ENCODE data around the gene ADAMTS19.
"Not testable (repeated sequence)": the region's sequence is repeated elsewhere in the genome, so short reads cannot be mapped to it uniquely, and the experiment has no call there.

The ADAMTS19 gene

GRCh38 chr5:129459777-129460671 lies at the start of gene ADAMTS19:
Gene ADAMTS19 (plus strand): TSS chr5:129460298. CDS start chr5:129460392, 94 bp downstream.
- DNase-seq, result no peak

GRCh38 chr5:129410488-129410887 lies 49.6 kb upstream of the ADAMTS19 start:
- DNase-seq, result no peak

DNA sequence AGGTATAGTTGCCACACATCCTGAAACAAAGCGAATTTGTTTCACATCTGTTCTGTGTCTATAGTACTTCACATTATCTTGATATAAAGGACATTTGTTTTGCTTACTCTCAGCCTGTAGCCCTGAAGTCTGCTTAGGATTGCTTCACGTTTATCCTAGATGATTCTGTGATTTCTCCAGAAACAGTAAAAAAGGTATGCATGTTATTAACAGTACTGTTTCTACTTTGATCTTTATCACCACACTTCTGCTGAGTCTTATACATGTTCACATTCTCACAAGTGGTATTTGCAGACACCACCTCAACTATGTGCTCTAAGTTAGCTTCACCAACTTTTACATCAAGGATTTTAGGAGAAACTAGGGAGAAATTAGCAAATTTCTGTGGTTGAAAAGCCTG lies 47.4 kb upstream of the ADAMTS19 start:
- no peak for DNase-seq

DNA sequence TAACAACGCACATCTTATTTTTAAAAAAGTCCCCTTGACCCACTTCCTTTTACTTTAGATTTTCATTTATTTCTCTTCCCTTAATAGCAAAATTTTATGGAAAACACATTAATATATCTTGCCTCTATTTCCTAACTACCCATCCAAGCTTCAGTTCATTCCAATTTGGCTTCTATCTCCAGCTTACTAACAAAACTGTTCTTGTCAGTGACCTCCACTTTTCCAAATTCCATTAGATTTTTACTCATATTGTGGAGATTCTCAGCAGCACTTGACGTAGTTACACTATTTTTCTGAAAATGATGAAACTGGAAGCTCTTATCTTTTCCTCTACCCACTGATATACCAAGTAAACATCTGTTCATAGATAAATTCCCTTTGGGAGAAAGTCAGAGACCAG lies 46.5 kb upstream of the ADAMTS19 start:
- no peak for DNase-seq

DNA sequence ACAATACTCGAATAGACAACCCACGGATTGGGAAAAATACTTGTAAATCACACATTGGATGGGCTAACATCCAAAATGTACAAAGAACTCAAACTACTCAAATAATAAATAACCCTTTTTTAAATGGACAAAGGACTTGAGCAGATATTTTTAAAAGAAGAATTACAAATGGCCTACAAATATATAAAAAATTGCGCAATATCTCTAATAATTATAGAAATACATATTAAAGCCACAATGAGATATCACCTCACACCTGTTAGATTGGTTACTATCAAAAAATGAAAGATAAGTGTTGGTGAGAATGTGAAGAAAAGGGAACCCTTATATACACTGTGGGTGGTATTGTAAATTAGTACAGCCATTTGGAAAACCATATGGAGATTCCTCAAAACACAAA lies 40.8 kb upstream of the ADAMTS19 start:
- DNase-seq, result no peak

DNA sequence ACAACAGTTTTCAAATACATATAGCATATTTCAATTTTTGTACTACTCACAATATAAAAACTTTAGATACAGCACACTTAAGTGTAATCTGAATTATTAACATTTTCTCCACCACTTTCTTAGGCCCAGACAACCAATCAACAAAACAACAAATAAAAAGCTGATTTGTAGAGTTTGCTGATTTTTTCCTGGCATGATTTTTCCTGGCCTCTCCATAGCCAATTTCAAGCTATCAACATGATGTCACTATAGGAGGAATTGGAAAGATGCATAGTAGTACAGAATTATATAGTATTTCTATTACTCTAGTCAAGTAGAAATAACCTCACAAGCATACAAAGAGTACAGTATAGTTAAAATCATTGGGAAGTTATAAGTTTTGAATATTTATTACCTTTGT lies 35.1 kb upstream of the ADAMTS19 start:
- no peak for DNase-seq

DNA sequence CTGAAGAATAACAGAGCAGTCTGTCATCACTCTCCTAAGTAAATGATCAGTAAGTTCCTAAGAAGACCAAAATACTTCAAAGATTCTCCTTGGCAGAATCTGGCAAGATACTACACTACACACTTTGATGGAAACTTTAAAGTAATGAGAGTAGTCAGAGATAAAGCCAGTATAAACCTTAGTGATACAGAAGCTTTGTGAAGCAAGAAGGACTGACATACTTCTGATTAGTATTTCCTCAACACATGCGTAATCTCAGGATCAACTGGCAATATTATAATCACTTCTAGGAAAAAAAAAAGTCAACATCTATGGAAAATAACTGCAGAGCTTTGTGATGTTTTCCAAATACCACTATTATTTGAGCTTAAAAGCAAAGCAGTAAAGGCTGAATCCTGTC lies 34.0 kb upstream of the ADAMTS19 start:
- DNase-seq, result no peak

DNA sequence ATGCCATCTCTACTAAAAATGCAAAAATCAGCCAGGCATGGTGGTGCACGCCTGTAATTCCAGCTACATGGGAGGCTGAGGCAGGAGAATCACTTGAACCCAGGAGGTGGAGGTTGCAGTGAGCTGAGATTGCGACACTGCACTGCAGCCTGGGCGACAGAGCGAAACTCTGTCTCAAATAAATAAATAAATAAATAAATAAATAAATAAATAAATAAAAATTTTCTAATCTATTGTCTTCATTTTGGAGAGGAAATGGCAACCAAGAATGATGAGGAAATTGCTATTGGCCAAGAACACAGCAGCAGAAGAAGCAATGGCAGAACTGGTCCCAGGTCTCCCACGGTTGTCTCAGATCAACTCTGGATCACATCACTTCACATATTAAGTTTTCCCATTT lies 31.5 kb upstream of the ADAMTS19 start:
- DNase-seq, result not testable (repeated sequence)

DNA sequence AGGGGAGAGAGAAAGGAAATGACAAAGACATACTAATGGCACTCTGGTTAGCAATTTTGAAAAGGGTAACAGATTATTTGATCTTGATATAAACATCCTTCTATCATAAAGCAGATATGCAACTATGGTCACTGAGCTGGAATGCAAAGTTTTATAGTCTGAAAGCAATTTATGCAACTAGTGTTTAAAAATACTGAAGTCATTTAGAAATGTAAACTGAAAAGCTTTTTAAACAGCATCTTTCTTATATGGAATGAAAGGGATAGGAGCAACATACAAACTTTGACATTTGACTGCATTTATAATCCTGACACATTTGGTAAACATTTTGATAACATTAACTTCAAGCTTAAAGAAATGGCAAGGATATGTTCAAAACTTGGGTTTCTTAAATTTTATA lies 28.7 kb upstream of the ADAMTS19 start:
- DNase-seq, result no peak

DNA sequence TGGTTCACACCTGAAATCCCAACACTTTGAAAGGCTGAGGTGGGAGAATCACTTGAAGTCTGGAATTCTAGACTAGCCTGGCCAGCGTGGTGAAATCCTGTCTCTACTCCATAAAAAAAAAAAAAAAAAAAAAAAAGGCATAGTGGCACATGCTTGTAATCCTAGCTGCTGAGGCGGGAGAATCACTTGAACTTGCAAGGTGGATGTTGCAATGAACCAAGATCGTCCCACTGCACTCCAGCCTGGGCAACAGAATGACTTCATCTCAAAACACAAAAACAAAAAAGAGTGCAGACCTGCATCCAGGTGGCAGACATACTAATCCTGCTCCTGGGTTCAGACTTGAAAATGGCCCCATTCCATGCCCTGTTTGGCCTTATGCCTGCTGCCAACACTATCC lies 21.8 kb upstream of the ADAMTS19 start:
- peak in 1 of 2 experiments; percentile 11 for DNase-seq

- no peak for DNase-seq
Measured at GRCh38 chr5:129440424-129440823, 19.7 kb upstream of the ADAMTS19 start.

DNA sequence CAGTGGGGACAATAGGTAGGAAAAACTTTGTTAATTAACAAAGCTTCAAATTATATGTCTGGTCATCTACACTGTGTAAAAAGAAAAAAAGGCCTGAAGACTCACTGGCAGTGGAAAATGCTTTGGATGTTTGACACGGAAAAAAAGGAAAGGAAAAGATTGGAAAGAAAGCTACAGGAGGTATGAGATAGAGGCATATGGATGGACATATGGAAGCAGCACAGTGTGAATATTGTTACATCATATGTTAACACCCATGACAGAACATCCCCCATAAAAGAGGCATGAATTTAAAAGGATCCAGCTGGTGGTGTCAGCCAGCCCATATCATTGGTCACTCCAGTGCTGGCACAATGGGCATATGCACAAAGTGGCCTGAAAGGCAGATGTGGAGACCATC lies 19.0 kb upstream of the ADAMTS19 start:
- no peak for DNase-seq

DNA sequence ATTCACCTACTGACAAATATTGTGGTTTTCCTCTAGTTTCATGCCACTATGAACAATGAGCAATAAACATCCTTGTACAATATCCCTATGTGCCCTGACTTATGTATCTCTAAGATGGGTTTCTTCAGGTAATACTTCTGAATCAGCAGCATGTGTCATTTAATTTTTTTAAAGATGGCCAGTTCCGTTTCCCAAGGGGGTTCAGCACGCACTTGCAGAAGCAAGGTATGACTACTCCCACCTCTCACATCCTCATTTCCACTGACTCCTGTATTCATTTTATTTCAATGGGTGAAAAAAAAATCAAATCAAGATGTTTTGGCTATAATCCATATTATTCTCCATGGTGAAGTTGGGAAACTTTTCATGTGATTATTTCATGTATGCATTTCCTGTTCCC lies 14.7 kb upstream of the ADAMTS19 start:
- no peak for DNase-seq

DNA sequence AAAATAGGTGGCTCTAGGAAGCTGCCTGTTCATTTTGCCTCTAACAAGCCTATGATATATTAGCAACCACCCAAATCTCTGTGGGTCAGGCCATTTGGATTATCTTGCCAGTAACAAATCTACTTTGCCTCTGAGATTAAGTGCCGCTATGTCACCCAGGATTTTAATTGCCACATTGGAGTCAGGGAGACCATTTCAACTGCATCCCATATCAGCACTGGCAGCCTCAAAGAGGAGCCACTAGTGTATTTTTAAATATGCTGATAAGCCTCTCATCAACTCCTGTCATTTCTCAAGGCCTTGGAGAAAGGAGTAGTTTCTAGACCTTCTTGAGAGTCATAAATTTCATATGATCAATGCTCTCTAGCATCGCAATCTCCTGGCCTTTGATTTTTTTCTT lies 12.1 kb upstream of the ADAMTS19 start:
- no peak for DNase-seq

DNA sequence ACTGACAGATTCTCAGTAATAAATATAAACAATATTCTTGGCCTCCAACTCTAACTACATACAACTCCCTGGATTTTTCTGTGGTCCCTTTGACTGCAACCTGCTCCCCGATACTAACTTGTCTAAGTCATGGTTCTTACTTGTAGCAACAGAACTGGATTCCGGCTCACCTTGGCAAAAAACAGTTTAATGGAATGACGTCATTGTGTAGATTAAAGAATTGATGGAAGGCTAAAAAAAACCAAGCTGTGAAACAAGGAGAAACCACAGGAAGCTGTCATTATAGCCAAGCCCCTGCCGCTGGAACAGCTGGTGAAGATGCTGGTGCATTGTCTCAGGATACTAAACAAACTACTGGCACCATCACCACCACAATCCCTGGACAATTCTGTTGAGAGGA lies 11.4 kb upstream of the ADAMTS19 start:
- no peak for DNase-seq

DNA sequence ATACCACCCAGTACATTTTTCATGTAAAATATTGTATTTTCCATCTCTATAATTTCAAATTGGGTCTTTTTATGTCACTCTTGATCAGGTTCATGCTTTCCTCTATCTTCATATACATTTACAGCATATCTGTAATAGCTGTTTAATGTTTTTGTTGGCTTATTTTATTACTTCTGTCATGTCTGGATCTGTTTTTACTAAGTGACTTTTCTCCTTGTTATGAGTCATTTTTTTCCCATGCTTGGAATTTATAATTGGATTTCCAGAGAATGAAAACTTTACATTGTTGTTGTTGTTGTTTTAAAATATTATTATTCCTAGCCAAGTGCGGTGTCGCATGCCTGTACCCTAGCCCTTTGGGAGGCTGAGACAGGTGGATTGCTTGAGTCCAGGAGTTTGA lies 5.6 kb upstream of the ADAMTS19 start:
- DNase-seq, result no peak

DNA sequence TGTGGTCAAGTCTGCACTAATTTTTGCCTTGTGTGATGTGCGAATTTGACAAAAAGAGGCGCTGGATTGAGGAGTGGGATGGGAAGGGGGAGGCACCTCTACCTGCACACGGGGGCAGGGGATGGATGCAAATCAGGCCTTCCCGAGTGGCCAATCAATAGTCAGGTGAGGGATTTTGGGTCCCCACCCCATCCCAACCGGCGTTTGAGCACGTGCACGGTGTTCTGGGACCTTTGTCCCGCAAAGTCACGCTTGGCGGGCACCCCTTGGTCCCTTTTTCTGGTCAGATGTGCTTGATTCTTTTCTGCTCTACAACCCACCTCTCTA lies 685 bp upstream of the ADAMTS19 start:
- no peak for DNase-seq

DNA sequence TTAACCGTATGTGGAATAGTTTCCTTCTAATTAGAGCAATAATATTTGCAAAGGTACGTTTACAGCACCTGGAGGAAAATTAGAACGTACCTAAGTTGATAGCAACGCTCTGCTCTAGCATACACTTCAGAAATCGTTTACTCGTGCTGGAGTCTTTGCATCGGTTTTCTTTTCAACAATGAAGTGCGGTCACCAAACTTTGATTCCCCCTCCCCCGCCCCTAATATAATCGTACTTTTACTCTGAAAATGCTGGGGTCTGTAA lies 506 bp downstream of the ADAMTS19 start:
- no peak for DNase-seq

GRCh38 chr5:129460936-129461710 lies 1.0 kb downstream of the ADAMTS19 start:
- DNase-seq, result peak in 1 of 2 experiments; percentile 17

DNA sequence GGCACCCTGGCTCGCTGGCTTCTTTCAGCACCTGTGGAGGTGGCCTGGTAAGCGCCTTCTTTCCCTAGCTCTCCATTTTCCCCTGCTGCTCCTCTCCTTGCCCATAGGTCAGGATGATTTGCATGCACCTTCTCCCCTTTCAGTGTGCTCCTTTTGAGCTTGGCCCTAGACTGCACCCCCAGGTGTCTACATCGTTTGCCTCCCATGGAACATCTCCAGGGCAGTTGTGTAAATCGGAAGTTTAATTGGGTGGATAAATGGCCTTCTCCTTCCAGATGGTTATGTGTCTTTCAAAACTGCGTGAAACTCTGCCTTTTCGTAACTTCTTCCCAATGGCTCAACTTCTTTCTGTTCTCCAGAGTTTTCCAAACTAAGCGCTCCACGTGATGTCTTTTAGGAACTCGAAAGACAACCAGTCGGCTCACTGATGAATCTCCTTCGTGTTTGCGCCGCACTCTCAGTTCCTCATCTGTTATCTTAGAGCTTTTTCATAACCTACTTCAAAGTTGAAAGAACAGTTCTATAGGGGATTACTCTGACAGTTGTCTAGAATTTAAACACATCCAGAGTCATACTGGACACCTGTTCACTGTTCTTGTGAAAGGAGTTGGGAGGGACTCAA lies 1.7 kb downstream of the ADAMTS19 start:
- DNase-seq, result no peak

GRCh38 chr5:129465776-129466344 lies 5.8 kb downstream of the ADAMTS19 start:
- no peak for DNase-seq

GRCh38 chr5:129474544-129474943 lies 14.4 kb downstream of the ADAMTS19 start:
- DNase-seq, result no peak

DNA sequence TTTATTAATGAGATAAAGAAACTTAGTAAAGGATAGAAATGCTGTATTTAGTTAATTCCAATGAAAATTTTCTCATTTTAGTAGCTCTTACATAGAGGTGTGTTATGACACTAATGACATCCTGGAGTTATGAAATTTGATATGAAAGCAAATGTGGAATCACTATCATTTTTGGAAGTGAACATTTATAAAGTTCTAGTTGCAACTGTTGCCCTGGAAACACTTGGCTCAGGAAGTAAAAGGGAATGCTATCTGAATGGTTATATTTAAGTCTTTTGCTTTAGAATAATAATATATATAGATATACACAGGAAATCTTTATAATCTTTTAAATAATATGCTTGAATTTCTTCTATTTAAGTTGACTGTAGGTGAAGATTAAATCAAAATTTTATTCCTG lies 16.7 kb downstream of the ADAMTS19 start:
- no peak for DNase-seq

- DNase-seq, result no peak
Measured at GRCh38 chr5:129477532-129477931, 17.4 kb downstream of the ADAMTS19 start.

Measured in NCI-H446 (cell line).